NCI-H2227 treated with DMSO at 0.1 percent for 48 hours (cell line): ENCODE results near the gene SBK2.

ENCODE experiments used
- DNase-seq: peaks from one replicate; lab custom pipeline; 2025; lab: John Stamatoyannopoulos, UW

The SBK2 gene

DNA sequence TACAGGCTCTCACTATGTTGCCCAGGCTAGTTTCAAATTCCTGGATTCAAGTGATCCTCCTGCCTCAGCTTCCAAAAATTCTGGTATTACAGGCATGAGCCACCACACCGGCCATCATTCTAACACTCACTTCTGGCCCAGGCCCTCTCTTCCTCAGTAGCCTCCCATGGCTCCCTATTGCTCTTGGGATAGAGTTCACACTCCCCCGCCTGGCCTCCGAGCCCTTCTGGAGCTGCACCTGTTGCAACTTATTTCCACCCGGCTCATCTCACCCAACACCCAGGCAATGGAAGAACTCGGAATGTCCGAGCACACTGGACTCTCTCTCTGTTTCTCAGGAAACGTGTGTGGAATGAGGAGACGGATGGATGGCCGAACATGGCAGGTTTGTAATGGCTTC, 17.4 kb upstream of the SBK2 start:
- no peak for DNase-seq

- no peak for DNase-seq
These were observed 16.6 kb upstream of the SBK2 start for GRCh38 chr19:55553217-55554182.

GRCh38 chr19:55552620-55553019, 15.7 kb upstream of the SBK2 start:
- no peak for DNase-seq

GRCh38 chr19:55552206-55552605, 15.3 kb upstream of the SBK2 start:
- no peak for DNase-seq

DNA sequence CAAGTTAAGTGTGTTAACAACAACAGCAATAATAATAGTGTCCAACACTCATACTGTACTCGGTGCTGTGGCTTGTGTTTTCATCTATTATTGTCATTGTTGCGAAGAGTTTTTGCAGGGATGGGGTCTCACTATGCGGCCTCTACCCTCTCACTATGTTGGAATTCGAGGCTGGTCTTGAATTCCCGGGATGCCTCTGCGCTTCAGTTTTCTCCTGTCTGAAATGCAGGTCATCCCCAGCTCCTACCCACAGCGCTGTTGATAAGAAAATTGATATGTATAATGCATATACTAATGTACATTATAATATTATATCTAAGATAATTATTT, 13.4 kb upstream of the SBK2 start:
- DNase-seq: no peak

GRCh38 chr19:55549500-55550320, 12.8 kb upstream of the SBK2 start:
- DNase-seq: peak; percentile 72

DNA sequence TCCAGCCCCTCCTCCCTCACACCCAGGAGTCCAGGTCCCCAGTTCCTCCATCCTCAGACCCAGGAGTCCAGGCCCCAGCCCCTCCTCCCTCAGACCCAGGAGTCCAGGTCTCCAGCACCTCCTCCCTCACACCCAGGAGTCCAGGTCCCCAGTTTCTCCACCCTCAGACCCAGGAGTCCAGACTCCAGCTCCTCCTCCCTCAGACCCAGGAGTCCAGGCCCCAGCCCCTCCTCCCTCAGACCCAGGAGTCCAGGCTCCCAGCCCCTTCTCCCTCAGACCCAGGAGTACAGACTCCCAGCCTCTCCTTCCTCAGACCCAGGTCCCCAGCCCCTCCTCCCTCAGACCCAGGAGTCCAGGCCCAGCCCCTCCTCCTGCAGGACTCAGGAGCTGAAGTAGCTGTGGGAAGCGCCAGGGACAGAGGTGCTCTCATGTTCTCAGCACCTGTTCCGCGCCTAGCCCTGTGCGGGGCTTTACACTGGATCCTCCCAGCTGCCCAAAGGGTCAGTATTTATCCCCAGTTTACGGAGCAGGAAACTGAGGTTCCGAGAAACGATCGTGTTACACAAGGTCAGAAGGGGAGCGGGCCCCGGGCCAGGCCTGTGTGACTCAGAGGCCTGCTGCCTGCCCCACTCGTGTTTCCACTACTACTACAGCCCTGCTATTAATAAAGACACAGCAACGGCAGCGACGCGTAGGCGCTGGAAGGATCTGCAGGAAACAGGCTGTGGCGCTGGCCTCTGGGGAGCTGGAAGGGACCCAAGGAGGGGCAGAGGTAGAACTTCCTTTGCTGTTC, 10.1 kb upstream of the SBK2 start:
- DNase-seq: no peak

DNA sequence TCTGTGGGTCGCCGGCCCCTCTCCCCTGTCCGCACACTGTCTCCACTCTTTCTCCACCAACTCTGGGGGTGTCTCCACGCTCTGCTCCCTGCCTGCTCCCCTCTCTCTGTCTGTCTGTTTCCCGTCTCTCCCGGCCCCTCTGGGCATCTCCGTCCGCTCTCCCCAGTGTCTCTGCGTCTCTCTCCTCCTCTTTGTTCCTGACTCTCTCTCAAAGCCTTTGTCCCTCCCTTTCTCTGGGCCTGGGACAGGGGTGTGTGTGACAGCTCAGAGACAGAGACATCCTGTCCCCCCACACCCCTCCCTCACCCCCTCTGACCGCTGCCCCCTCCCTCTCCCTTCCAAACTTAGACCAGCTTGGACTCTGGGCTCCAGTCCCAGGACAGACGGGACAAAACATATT, 9.1 kb upstream of the SBK2 start:
- DNase-seq: no peak

GRCh38 chr19:55545443-55545842, 8.5 kb upstream of the SBK2 start, which contains the start of gene SBK3:
TSS of gene SBK3 (minus strand) at chr19:55545543. CDS start at chr19:55545543, 0 bp downstream.
- no peak for DNase-seq

GRCh38 chr19:55544776-55545439, 8.0 kb upstream of the SBK2 start:
- DNase-seq: no peak

GRCh38 chr19:55544014-55544413, 7.1 kb upstream of the SBK2 start:
- DNase-seq: no peak

- no peak for DNase-seq
These were observed 6.6 kb upstream of the SBK2 start for GRCh38 chr19:55543567-55543966.

DNA sequence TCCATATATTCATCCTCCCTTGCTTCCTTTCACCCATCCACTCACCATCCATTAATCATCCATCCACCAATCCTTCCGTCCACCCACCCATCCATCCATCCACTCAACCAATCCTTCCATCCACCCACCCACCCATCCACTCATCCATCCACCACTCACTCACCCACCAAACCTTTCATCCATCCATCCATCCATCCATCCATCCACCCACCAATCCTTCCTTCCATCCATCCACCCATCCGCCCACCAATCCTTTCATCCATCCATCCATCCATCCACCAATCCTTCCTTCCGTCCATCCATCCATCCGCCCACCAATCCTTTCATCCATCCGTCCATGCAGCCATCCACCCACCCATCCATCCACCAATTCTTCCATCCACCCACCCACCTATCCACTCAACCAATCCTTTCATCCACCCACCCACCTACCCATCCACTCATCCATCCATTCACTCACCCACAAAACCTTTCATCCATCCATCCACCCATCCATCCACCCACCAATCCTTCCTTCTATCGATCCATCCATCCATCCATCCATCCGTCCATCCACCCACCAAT, 5.4 kb upstream of the SBK2 start:
- no peak for DNase-seq

DNA sequence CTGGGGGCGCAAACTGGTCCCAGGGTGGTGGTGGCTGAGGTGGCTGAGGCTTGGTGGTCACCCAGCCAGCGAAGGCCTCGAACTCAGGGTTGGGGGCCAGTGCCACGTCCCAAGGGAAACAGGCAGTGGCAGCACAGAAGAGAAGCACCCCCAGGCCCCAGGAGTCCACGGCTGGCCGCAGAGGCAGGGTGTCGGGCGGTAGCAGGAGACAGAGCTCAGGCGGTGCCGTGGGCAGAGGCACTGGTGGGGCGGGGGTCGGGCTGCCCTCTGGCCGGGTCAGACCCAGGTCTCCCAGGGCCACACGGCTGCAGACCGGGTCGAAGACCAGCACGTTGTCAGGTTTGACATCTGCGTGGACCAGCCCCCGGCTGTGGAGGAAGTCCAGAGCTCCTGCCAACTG, 4.2 kb upstream of the SBK2 start:
- no peak for DNase-seq

- no peak for DNase-seq
These were observed 3.7 kb upstream of the SBK2 start for GRCh38 chr19:55540619-55541018.

GRCh38 chr19:55539090-55539984, 2.4 kb upstream of the SBK2 start:
- no peak for DNase-seq

- no peak for DNase-seq
These were observed 1.2 kb upstream of the SBK2 start for GRCh38 chr19:55538132-55538531.

DNA sequence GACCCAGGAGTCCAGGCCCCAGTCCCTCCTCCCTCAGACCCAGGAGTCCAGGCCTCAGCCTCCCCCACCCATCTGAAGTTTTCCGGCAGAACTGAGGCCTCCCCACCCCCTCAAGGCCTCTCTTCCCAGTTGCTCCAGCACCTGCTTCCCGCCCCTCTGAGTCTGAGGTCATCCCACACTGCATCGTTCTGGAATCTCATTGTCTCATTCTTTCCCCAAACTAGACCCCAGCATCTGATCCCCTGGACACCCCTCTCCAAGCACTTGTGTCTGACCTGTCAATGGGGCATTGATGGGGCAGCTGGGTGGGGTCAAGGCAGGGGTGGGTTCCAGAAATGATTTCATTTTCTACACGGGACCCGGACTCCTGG, 793 bp upstream of the SBK2 start:
- no peak for DNase-seq

DNA sequence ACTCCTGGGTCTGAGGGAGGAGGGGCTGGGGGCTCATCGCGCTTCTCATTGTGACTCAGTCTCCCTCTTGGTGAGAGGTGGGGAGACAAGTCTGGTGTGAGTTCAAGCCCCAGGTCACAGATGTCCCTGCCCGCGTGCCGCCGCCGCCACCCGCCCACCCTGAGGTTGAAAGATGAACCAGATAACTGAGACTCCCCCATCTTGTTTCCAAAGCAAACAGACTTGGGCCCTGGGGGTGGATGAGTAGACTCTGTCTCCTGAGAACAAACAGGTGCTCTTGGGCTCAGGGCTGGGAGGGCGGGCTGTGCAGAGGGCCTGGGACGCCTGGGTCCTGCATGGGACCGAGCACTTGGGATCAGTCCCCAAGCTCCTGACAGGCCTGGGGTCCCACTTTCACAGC, 567 bp downstream of the SBK2 start:
- no peak for DNase-seq

- no peak for DNase-seq
These were observed 975 bp downstream of the SBK2 start for GRCh38 chr19:55535965-55536350.
